GM12891 (cell line): ENCODE data around the gene FMR1NB. TPM values are rescaled to one million over a fixed set of nuclear protein-coding genes. Genes with fewer than 3 reads are reported as not detected.

Source experiments
- DNase-seq: peaks from one replicate; pipeline ENCODE4 v3.0.0; 2011; ENCODE audit warnings: low spot score; ENCODE audit not compliant: insufficient read length
- FAIRE-seq: peaks from 2 replicates; lab custom pipeline; 2011; peaks lifted over from hg19 to GRCh38; lab: Jason Lieb, UNC
- PAX5 ChIP-seq: IDR thresholded peaks from 2 replicates; pipeline ENCODE4 v1.6.1; 2011; ENCODE audit warnings: low read length, moderate library complexity, mild to moderate bottlenecking; ENCODE audit not compliant: insufficient read depth, severe bottlenecking
- POLR2A ChIP-seq: IDR thresholded peaks from 2 replicates; pipeline ENCODE4 v1.6.1; 2011; ENCODE audit warnings: low read depth, low read length, control low read depth
- POLR2AphosphoS5 ChIP-seq: IDR thresholded peaks from 2 replicates; pipeline ENCODE4 v1.6.1; 2011; ENCODE audit warnings: low read depth, low read length, control low read depth
- POU2F2 ChIP-seq: IDR thresholded peaks from 2 replicates; pipeline ENCODE4 v1.6.1; 2011; ENCODE audit warnings: low read depth, mild to moderate bottlenecking, control low read depth, low read length, moderate library complexity
- SPI1 ChIP-seq: IDR thresholded peaks from 2 replicates; pipeline ENCODE4 v1.6.1; 2011; ENCODE audit warnings: low read depth, low read length, control low read depth
- TAF1 ChIP-seq: IDR thresholded peaks from 2 replicates; pipeline ENCODE4 v1.6.1; 2011; ENCODE audit warnings: low read depth, low read length, control low read depth
- polyA plus RNA-seq: library from polyadenylated mRNA; unstranded; fragments of >200 nt; gene quantifications from one replicate; pipeline ENCODE4 v1.2.1, GENCODE V29; 2012; ENCODE audit warnings: low read depth, missing spikeins, inconsistent platforms; ENCODE audit not compliant: missing spikeins

The FMR1NB gene
- not detected for polyA plus RNA-seq

GRCh38 chrX:147981038-147981752, at the start of gene FMR1NB:
TSS of gene FMR1NB (plus strand) at chrX:147981337. CDS start at chrX:147981403, 66 bp downstream.
- DNase-seq (no peak), FAIRE-seq (no peak)
- TF ChIP-seq POU2F2 (no peak), PAX5 (no peak), TAF1 (no peak), SPI1 (no peak), POLR2AphosphoS5 (no peak), POLR2A (no peak)

GRCh38 chrX:147933815-147934214, 47.3 kb upstream of the FMR1NB start:
- no peak for TF ChIP-seq POU2F2
- TF ChIP-seq POLR2A: no peak
- no peak for TF ChIP-seq PAX5
- TF ChIP-seq TAF1: no peak
- TF ChIP-seq POLR2AphosphoS5: no peak
- FAIRE-seq: peak; percentile 13
- no peak for DNase-seq

- FAIRE-seq (no peak), DNase-seq (no peak)
- no peak for TF ChIP-seq POU2F2
- TF ChIP-seq PAX5: no peak
- TF ChIP-seq TAF1: no peak
- no peak for TF ChIP-seq POLR2A
- no peak for TF ChIP-seq POLR2AphosphoS5
- TF ChIP-seq SPI1: no peak
Measured at GRCh38 chrX:147935156-147935758, 45.9 kb upstream of the FMR1NB start.

GRCh38 chrX:147945286-147945685, 35.9 kb upstream of the FMR1NB start:
- no peak for FAIRE-seq
- no peak for DNase-seq
- TF ChIP-seq POLR2AphosphoS5 (no peak), TAF1 (no peak), POLR2A (no peak), SPI1 (no peak), PAX5 (no peak), POU2F2 (no peak)

- FAIRE-seq (no peak), DNase-seq (no peak)
- no peak for TF ChIP-seq PAX5
- no peak for TF ChIP-seq POLR2A
Measured at GRCh38 chrX:147948531-147948930, 32.6 kb upstream of the FMR1NB start.

- FAIRE-seq: no peak
- TF ChIP-seq POU2F2 (no peak), SPI1 (no peak), POLR2A (no peak), TAF1 (no peak), POLR2AphosphoS5 (no peak), PAX5 (no peak)
Measured at GRCh38 chrX:147950352-147950751, 30.8 kb upstream of the FMR1NB start.

GRCh38 chrX:147953976-147954375, 27.2 kb upstream of the FMR1NB start:
- TF ChIP-seq POU2F2 (no peak), TAF1 (no peak), PAX5 (no peak), SPI1 (no peak), POLR2AphosphoS5 (no peak), POLR2A (no peak)
- DNase-seq (no peak), FAIRE-seq (no peak)

More at GRCh38 chrX:147950352-147950751, 30.8 kb upstream of the FMR1NB start:
- DNase-seq: no peak

- FAIRE-seq (no peak), DNase-seq (no peak)
- TF ChIP-seq POLR2A: no peak
- TF ChIP-seq SPI1: no peak
- no peak for TF ChIP-seq PAX5
- TF ChIP-seq POLR2AphosphoS5: no peak
- no peak for TF ChIP-seq POU2F2
- no peak for TF ChIP-seq TAF1
Measured at GRCh38 chrX:147957291-147957690, 23.8 kb upstream of the FMR1NB start.

GRCh38 chrX:147958291-147958690, 22.8 kb upstream of the FMR1NB start:
- FAIRE-seq (no peak), DNase-seq (no peak)
- TF ChIP-seq TAF1: no peak
- no peak for TF ChIP-seq POLR2AphosphoS5
- TF ChIP-seq POLR2A: no peak
- no peak for TF ChIP-seq PAX5
- TF ChIP-seq SPI1: no peak
- no peak for TF ChIP-seq POU2F2
